Stimulated activated CD4-positive, alpha-beta T cell treated with anti-CD3 and anti-CD28 coated beads, Interleukin-1b, Interleukin-23, amount 100 ng/mL, for 1 hour (primary cell): ENCODE data around the gene NPEPPS.
"Not testable (repeated sequence)": the region's sequence is repeated elsewhere in the genome, so short reads cannot be mapped to it uniquely, and the experiment has no call there.

Experiments
- DNase-seq, 2 donors: peaks; one replicate each; pipeline ENCODE4 v3.0.0-alpha.2; 2020; ENCODE audit warnings: low read depth in 2 of 2

Gene NPEPPS

GRCh38 chr17:47560517-47561043, 29.7 kb downstream of the NPEPPS start:
- not testable (repeated sequence) for DNase-seq

DNA sequence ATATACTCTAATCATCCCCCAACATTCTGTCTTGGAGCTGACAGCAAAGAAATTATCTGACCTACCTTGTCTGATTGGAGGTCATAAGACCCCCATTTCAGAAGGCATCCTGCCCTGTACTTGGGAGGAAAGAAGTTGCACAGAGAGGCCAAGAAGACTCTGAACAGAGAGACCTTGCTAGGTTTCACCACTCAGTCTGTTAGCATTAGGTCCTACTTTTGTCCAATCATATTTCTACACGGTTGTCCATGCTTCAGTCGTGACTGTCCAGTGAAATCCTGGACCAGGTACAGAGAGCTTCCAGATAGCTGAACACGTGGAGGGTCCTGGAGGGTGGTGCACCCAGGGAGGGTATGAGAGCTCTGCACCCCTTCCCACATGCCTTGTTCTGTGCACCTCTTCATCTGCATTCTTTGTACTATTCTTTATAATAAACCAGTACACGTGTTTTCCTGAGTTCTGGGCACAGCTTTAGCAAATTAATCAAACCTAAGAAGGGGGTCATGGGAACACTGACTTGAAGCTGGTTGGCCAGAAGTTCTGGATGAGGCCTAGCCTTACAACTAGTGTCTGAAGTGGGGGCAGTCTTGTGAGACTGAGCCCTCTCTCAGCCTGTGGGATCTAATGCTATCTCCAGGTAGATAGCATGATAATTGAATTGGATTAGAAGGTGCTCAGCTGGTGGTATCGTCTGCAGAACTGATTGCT, 30.9 kb downstream of the NPEPPS start:
- not testable (repeated sequence) for DNase-seq

DNA sequence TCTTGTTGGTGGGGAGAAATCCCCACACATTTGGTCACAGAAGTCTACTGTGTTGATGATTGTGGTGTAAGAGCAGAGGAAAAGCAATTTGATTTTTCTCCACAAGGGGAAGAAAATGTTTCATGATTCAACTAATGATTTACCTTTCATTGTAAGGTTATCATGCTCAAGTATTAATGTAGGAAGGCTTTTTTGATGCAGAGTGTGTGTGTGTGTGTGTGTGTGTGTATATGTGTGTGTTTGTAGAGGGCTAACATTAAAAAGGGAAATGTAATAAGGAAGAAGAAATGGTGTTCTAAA, 31.4 kb downstream of the NPEPPS start:
- not testable (repeated sequence) for DNase-seq

DNA sequence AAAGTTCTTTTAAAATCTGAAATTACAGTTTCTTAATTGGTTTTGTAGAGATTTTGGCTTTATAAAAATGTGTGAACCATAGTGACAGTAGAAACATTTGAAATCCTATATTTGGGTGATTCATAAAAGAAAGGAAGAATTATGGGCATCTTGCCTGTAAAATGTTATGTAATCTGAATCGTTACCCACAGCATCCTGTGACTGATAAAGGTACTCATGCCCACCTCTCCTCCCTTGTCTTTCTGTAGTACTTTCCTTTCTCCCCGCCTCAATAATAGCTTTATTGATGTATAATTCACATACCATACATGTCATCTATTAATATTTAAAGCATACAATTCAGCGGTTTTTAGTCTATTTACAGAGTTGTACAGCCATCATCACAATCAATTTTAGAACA, 36.4 kb downstream of the NPEPPS start:
- not testable (repeated sequence) for DNase-seq

DNA sequence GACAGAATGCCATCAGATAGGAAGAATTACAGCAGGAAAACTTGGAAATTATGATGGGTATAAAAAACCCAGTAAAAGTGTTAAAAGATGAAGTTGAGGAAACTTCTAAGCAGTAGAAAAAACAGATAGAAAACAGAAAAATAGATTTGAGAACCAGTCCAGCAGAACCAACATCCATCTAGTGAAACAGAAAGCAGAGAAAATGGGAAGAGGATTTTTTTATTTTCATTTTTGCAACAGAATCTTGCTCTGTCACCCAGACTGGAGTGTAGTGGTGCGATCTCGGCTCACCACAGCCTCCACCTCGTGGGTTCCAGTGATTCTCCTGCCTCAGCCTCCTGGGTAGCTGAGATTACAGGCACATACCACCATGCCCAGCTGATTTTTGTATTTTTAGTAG, 41.7 kb downstream of the NPEPPS start:
- not testable (repeated sequence) for DNase-seq

DNA sequence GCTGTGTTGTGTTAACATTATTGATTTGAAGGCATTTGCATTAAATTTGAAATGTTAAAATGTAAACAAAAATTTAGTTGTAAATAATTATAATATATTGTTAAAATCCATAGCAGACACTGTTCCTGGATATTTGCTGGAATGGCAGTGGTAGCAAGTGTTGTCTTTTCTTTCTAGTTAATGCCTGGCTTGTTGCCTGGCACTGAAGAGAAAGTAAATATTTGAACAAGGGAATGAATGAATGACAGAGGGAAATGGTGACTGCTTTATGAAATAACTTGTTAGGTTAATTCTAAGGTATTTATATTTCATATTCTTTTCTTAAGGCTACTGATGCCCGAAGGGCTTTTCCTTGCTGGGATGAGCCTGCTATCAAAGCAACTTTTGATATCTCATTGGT, 51.5 kb downstream of the NPEPPS start:
- not testable (repeated sequence) for DNase-seq

- DNase-seq, result not testable (repeated sequence)
Measured at GRCh38 chr17:47586378-47587055, 55.6 kb downstream of the NPEPPS start.

DNA sequence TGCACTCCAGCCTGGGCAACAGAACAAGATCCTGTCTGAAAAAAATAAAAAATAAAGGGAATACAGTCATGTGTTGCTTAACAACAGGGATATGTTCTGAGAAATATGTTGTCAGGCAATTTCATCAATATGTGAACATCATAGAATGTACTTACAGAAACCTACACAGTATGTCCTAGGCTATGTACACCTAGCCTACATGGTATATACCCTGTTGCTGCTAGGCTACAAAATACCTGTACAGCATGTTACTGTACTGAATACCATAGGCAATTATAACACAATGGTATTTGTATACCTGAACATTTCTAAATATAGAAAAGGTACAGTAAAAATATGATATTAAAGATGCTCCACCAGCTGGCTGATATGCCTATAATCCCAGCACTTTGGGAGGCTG, 62.6 kb downstream of the NPEPPS start:
- not testable (repeated sequence) for DNase-seq

- DNase-seq, result no peak
Measured at GRCh38 chr17:47603830-47604597, 73.1 kb downstream of the NPEPPS start.

DNA sequence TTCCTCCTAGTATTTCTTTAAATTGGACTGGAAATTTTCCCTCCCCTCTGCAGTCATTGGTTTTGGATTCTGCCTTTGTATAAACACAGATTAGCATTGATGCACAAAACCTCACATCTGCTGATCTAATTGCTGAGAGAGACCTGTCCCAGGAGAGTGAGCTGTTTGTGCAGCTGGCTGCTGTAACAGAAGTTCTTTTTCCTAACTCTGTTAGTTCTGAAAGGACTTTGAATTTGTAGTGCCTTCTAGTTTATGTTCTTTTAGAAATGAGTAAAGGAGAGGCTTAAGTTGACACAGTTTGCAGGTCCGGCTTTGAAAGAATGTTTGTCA, 73.7 kb downstream of the NPEPPS start:
- no peak for DNase-seq

DNA sequence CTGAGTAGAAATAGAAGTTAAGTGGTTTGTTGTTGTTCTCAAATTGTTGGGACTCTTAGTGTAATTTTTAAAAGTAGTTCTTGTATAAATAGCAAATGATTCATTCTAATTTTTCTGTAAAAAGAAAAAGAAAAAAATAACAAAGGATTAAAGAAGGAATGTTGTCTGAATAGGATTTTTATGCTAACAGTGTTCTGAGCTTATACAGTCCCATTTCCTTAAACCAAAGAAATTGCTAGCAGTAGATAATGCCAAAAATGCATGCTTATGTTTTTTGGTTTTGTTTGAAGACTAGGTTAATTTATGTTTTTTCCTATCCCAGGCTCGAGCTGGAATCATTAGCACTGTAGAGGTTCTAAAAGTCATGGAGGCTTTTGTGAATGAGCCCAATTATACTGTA, 74.1 kb downstream of the NPEPPS start:
- DNase-seq, result no peak

DNA sequence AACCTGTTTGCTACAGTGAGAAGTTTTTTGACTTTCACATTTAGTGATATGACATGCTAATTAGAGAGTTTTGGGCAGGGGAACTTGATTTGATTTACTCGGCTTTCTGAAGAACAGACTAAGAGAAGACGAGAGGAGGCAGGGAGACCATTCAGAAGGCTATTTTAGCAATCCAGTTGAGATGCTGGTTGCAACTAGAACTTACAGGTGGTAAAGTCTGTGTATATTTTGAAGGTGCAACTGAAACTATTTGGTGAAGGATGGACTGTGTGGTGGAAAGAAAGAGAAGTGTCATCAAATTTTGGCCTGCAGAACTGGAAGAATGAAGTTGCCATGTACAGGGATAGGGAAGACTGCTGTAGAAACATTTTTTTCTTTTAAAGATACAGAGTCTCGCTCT, 76.6 kb downstream of the NPEPPS start:
- DNase-seq, result no peak

GRCh38 chr17:47611372-47612350, 80.8 kb downstream of the NPEPPS start:
- DNase-seq, result no peak

DNA sequence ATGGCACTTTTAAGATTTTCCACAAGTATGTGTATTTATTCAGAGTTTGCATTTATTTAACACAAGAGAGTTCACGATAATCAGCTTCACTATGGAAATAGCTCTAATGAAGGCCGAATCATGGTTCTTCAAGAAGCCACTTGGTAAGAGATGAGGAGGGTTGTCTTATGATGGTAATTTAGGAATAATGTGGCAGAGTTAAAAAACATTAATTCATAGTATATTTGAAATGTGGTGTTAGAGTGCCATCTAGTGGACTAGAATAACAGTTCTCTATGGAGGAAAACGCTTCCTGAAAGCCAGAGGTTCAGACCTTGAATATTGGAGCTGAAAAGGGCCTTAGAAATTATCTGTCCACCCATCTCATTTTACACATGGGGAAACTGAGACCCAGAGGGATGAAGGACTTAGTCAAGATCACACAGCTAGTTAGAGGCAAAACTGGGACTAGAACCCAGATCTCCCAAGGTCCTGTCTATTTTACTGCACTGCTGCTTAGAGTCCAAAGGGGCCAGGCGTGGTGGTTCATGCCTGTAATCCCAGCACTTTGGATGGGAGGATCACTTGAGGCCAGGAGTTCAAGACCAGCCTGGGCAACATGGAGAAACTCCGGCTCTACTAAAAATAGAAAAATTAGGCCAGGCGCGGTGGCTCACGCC, 85.0 kb downstream of the NPEPPS start:
- no peak for DNase-seq

- DNase-seq, result no peak
Measured at GRCh38 chr17:47618410-47618809, 87.5 kb downstream of the NPEPPS start.

DNA sequence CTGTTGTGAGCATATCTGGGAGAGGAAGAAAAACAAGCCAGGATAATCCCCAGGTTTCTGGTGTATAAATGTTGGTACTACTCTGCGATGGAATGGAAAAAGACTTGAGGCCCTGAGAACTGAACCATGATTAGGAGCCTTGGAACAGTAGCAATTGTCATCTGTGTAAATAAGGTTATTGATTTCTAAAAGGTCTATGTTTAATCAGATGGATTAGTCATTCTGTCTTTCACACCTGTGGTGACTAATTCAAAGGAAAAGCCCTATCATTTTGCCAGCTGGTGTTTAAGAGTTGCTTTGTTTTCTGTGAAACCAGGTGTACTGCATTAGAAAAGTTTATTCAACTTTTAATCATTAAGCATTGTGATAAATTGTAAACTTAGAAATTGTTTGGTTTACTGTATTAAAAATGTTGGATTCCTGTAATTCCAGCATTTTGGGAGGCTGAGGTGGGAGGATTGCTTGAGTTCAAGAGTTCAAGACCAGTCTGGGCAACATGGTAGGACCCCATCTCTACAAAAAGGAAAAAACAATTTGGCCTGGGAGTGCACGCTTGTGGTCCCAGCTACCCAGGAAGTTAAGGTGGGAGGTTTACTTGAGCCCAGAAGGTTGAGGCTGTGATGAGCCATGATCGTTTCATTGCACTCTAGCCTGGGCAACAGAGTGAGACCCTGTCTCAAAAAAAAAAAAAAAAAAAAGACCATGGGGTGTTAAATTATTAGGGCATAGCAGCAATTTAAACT, 89.8 kb downstream of the NPEPPS start:
- DNase-seq, result no peak

- no peak for DNase-seq
Measured at GRCh38 chr17:47621293-47622179, 90.6 kb downstream of the NPEPPS start.

- no peak for DNase-seq
Measured at GRCh38 chr17:47622180-47622549, 91.3 kb downstream of the NPEPPS start.

DNA sequence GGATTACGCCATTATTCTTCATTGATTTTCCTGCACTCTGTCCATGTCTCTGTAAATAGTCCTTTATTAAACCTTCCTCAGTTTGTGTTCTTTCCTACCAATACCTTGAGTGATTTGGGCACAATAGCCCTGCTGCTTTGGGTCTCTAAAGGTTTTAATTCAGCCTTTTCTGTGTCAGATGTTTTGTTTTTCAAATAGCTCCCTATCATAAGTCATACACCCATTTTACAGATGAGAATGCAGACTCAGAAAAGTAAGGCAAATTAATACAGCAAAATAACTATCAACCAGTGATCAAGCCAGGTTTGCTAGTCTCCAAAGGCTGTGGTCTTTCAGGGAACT, 93.8 kb downstream of the NPEPPS start:
- no peak for DNase-seq
